ENCODE measurements around the gene ATP6V1C2.

DNA sequence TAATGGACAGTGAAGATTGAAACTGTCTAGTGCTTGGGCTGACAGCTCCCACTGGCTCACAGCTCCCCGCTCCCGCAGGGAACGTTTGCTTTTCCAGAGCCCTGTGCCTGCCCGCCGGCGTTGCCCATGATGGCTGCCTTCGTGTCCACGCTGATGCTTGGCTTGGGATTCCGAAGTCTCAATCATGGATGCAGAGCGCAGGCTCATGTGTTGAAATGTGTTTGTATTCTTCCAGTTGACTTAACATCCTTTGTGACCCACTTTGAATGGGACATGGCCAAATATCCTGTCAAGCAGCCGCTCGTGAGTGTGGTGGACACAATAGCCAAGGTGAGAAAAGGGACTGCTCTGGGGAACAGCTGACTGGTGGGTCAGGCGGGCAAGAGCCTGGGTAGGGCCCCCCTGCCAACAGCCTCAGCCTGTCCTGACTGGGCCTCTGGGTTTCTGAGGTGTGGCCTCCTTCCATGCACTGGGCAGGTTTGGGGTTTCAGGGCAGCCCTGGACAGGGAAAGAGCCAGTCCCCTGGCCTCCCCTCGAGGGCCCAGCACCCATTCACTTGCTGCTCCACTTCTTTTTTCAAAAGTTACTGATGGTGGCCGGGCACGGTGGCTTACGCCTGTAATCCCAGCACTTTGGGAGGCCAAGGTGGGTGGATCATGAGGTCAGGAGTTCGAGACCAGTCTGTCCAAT, 42.8 kb downstream of the ATP6V1C2 start:
- TF ChIP-seq CTCF (conservative IDR thresholded peaks at IDR 0.05; ENCODE audit: low read length) (no peak), EZH2phosphoT487 (IDR thresholded peaks at IDR 0.05; ENCODE audit: borderline replicate concordance) (no peak)
